NCI-H1092 (cell line): ENCODE measurements around the gene GMDS.

Experiments
- DNase-seq: peaks from one replicate; lab custom pipeline; 2025; lab: John Stamatoyannopoulos, UW

GMDS gene

DNA sequence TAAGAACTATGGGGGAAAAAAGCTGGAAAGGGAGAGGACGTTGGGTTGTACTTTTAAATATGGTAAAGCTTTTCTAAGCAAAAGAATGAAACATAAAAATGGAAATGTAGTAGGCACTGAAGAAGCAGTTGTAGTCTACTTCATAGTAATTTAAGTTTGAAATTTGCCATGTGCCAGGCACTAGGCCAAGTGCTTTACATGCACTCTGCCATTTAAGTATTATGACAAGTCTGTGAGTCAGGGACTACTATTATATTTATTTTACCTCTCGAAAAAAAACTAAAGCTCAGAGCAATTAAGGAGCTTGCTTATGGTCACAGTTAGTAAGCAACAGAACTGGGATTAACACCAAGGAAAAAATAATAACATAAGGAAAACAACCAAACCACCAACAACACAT lies 257.8 kb downstream of the GMDS start:
- DNase-seq = no peak

DNA sequence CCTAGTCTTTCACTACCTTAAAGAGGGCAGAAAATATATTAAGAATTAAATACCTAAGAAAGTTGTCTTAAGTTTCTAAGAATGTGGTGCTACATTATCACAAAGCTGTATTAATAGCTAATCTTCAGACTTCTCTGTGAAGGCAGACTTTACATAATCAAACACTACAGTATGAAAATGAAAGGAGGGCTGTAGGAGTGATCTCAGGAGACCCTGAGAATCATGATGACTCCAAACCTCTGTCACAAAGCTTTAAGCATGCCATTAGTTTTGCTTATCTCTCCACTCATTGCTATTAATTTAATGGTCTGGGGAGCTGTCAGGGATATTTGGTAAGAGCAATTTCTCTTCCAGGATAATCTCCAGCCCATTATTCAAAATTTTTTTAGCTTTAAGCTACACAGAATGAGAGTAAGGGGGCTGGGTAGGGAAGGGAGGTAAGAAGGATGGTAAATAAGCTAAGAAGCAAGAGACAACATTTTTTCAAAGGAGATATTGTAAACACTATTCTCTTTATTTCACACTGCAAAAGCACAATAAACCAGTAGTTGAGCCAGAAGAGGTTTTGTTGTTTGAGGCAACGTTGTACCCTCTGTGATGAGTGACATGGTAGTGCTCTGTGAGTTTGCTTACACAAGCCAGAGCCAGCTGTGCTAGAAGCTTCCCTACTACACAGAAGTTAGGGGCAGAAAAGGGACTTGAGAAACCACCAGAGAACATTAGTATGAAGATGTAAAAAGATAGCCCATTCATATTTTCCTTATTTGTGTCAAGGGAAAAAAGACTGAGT lies 258.8 kb downstream of the GMDS start:
- no peak for DNase-seq

DNA sequence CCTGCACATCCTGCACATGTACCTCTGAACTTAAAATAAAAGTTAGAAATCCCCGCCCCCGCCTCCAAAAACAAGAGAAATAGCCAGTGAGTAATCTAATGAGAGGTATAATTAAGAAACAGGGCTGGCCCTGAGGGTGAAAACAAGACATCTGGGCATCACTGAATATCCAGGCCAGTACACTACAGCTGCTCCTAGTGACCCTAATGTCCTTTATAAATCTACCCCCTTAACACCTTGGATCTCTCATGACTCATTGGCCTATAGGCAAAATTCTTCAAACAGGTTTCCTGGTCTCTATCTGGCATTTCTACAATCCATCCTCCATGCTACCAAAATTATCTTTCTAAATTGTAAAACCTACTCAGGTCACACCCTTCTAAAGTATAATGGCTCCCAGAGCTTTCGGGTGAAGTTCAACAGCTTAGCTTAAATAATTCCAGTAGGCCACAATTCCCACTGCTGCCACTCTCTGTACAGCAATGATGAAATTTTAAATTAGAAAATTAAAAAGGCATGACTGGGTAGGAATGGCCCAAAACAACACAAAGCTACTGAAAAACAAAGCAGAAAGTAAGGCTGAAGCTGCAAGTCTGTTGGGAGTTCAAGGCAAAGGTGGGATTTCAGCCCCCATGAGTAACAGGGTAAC lies 260.9 kb downstream of the GMDS start:
- no peak for DNase-seq

DNA sequence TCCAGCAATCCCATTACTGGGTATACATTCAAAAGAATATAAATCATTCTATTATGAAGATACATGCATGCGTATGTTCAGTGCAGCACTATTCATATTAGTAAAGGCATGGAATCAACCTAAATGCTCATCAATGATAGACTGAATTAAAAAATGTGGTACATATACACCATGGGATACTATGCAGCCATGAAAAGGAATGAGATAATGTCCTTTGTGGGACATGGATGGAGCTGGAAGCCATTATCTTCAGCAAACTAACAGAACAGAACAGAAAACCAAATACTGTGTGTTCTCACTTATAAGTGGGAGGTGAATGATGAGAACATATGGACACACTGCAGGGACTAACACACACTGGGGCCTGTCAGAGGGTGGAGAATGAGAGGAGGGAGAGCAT lies 261.6 kb downstream of the GMDS start:
- DNase-seq = no peak

DNA sequence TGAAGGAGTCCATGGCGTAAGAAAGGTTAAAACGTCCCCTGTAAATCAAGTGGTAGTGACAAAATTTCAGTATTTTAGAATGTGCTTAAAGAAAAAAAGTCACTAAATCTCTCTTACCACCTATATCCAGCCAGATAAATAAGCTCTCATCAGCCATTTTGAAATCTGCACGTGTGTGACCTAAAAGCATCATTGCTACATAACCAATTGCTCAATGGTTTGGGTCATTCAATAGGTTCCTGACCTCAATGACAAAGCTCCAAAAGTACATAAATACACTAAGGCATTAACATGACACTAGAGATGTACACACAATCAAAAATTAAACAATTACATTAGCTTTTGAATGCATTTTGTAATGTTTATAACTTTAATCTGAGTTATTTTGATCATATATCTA lies 272.4 kb downstream of the GMDS start:
- no peak for DNase-seq

DNA sequence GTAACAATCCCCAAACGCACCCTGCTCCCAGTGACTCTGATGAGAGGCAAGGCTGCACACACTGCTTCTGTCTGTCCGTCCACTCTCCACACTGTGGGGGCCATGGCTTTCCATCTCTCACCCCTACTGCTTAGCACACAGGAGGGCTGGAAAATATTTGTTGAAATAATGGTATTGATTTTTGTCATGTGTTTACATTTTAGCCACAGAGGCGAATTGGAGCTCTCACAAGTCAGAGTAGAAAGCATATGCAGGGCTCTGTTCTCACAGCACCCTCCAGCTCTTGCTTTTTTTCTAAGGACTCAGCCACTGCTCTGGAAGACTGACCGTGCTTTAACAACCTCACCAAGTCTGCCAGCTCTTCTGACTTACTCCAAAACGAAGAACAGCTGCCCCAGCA lies 273.8 kb downstream of the GMDS start:
- no peak for DNase-seq

DNA sequence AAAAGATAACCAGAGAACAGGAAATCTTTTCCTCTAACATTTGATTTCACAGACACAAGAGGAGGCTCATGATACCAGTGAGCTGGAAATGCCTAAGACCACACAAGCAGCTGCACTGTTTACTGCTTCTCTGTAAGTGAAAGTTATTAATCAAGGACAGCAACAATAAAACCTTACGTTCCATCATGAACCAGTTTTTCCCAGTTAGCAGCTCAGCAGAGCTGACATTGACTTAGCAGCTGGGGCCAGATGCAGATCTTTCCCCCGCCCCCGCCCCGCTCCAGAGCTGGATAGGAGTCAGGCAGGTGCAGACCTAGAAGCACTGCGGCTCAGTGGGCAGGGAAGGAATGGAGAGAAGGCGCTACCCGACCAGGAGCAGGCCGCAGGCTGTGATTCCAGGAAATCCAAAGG lies 275.2 kb downstream of the GMDS start:
- no peak for DNase-seq

DNA sequence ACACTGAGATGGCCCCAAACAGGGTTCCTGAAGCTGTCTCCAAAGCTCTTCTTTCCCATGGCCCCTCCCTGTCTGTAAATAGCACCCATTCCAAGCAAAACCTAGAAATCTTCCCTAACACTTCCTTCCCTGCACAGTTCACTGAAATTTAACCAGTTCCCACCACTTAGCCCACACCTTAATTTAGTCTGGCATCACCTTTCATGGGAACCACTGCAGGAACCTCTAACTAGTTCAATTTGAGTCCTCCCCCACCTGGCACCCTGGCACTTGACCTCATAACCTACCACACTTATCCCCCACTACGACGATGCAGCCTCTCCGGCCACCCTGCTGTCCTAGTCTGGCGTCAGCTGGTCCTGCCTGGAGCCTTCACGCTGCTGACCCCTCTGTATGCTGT lies 278.7 kb downstream of the GMDS start:
- no peak for DNase-seq

DNA sequence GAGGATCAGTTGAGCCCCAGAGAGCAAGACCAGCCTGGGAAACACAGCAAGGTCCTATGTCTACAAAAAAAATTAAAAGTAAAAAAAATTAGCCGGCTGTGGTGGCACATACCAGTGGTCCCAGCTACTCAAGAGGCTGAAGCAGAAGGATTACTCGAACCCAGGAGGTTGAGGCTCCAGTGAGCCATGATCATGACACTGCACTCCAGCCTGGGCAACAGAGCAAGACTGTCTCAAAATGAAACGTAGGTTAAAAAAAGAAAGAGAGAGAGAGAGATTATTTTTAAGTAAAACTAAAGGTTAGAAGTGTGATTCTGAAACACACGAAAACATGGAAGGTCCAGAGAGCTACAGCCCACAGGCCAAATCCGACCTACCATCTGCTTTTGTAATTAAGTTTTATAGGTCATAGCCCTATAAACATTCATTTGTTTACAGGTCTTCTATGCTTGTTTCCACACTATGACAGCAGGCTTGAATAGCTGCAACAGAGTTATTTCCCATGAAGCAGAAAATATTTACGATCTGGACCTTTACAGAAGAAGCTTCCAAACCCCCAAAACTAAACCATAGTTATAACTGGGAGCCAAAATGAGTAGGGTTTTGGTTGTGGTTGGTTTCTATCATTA lies 279.7 kb downstream of the GMDS start:
- no peak for DNase-seq

DNA sequence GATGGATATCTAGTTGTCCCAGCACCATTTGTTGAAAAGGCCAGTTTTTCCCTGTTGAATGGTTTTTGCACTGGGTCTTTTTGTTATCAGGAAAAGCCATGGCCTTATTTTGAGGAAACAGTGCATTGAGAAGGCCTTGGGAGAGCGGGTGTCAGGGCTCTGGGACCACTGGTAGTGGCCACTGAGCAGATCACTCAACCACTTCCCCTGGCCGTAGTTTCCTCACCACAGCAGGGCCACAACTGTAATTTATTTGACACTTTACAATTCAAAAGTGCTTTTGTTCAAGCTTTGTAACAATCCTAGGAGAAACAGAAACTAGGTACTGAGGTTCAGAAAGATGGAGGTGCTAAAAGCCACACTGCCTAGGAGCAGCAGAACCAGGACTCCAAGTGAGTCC lies 281.8 kb downstream of the GMDS start:
- DNase-seq = no peak

DNA sequence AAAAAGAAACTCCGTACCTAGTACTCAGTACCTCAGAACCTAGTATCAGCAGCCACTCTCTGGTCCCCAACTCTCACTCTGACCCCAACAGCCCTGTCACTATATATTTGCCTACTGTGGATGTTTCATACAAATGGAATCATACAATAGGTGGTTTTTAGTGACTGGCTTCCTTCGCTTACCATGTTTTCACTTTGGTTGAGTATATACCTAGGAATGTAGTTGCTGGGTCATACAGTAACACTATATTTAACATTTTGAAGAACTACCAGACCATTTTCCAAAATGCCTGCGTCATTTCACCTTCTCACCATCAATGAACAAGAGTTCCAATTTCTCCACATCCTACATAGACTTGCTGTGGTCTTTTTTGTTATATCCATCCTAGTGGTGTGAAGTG lies 283.2 kb downstream of the GMDS start:
- no peak for DNase-seq

DNA sequence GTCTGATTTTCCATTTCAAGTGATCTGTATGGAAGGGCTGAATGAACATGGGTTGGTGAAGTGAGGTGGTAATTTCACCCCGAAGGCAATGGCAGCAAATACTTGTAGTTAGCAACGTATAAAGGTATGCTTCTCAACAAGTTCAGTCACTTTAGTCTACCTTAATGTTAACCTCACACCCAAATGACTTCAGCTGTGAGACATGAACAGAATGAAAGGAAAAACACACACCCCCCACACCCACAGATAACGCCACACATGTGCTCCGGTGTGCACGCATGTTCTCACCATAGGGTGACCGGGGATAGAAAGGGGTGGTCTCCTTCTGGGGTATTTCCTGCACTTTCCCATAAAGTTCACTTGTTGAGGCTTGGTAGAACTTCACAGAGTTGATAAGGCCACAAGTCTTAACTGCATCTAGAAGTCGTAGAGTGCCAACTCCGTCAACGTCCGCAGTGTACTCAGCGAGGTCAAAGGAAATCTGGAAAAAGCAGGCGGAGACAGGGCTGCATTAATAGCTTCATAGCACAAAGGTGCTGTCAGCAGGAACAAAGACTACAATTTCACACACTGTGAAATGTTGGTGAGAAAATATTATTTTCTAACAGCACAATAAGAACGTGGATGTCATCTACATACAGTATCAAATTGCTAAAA lies 284.8 kb downstream of the GMDS start:
- no peak for DNase-seq

DNA sequence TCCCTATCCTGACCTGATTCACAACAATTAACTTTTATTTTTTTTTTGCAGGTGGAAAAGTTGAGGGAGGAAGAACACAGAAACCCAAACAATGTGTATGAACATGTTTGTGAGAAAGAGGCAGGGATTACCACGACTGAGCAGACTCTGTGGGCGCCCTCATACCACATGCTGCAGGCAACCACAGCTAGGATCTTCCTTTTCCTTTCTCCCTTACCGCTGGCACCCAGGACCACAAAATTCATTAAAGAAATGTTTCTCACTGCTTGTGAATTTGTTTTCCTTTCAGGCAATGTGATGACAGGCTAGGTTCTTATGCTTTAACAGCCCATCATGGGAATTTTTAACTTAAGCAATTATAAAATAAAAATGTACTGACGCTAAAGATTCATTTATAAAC lies 287.1 kb downstream of the GMDS start:
- no peak for DNase-seq

DNA sequence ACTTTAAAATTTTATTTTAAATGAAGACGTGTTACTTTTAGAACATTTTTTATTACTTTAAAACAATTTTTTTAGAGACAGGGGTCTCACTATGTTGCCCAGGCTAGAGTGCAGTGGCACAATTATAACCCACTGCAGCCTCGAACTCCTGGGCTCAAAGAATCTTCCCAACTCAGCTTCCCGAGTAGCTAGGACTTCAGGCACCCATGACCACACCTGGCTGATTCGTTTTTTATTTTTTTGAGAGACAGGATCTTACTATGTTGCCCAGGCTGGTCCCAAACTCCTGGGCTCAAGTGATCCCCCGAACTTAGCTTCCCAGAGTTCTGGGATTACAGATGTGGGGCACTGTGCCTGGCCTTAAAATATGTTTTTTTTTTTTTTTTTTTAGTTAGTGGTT lies 287.7 kb downstream of the GMDS start:
- DNase-seq = no peak

DNA sequence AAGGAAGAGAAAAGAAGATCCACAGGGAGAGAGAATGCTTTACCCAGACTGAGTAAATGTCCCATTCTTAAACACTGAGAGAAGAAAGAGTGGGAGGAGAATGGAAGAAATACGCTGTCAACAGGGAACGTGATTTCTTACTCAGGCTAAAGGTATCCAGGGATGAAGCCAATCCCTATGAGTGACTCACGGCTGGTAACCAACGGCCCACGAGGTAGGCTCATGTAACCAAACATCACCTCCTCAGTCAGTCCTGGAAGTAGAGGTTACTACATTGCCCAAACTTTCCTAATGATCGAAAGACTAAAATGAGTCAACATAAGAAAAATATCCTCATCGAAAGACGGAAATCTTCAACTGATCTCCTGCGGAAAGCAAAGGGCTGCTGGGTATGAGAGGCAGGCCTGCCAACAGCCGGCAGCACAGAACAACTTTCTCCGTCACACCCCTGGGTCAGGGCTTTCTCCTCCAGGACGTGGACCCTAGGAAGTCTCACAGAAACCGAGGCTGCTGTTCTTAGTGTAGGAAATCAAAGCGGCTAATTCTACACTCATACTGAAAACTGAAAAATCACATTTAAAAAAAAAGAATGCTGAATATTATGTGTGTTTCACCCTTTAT lies 292.6 kb downstream of the GMDS start:
- DNase-seq = no peak

DNA sequence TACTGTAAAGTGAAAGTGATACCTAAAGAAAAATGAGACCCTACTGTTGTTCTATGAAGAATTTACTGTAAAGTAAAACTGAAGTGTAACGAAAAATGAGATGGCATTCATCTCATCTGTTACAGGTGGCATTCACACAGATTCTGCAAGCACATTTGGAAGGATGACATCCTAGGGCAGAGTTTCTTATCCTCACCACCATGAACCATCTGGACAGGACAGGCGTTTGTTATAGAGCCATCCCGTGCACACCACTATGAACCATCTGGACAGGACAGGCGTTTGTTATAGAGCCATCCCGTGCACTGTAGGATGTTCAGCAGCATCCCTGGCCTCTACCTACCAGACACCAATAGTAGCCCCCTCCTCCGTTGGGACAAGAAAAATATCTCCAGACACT lies 294.8 kb downstream of the GMDS start:
- DNase-seq = no peak

DNA sequence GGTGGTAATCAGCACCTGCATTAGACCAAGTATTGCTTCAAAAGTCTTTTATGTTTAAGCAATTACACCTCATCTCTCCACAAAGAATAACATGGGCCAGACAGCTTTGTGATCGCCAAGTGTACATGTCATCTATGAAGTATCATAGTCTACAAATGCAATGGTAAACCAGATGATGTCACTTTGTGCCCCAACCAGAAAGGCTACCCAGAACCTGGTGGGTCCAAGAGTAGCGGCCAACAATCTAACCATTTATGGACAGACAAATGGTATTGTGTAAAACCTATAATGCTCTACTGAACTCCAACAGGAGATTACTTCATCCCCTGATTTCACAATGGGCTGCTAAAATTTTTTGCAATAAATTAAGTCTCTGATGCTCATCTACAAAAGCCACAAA lies 295.9 kb downstream of the GMDS start:
- DNase-seq = no peak

DNA sequence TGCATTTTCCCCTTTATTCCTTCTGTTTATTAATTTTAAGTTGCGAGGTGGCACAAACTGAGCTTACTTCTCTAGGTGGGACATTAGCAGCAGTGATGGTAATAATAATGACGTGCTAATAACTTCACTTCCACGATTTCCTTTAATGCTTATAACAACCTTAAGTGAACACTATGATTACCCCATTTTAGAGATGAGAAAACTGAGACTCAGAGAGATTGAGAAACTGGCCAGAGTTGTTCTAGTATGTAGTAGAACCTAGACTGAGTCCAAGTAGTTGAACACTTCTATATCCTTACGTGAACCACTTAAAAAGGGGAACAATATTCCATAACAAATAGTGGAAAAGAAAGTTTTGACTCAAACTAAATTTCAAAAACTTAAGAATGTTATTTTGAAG lies 297.5 kb downstream of the GMDS start:
- no peak for DNase-seq

DNA sequence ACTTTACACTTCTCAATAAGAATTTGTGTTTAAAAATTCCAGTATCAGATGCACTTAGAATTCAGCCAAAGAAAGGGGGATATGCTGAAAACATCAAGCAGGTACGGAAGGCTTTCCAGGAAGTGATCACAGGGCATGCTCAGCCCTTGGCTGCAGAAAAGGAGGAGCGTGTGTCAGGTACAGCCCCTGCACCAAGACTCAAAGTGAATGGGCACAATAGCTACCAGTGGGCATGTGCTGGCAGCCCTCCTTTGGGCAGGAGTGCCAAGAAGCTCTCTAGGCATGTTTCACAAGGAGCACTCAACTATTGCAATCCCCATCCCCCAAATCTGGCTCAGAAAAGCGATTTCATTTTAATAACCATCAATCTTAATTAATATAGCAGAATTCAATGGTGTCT lies 298.8 kb downstream of the GMDS start:
- DNase-seq = no peak

DNA sequence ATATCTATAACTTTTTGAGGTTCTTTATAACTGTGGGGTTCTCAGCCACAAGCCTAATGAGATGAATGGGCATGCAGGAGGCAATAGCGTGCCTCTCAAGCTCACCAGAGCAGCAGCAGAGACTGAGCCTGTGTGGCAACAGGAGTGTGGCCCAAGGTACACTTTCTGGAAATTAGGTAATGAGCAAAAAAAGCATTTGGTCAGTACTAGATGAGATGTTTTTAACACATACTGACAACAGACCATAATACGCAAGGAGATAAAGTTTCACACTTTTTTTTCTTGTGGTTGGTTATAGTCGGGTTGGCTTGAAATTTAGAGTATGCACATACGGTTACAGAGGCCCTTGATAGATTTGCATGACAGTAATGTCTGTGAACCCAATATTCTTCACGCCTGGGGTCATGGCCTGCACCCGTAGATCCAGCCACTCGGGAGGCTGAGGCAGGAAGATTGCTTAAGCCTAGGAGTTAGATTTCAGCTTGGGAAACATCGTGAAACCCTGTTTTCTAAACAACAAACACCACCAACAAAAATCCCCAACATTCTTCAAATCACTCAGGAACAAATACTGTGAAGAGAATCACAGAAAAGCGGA lies 300.1 kb downstream of the GMDS start:
- no peak for DNase-seq

DNA sequence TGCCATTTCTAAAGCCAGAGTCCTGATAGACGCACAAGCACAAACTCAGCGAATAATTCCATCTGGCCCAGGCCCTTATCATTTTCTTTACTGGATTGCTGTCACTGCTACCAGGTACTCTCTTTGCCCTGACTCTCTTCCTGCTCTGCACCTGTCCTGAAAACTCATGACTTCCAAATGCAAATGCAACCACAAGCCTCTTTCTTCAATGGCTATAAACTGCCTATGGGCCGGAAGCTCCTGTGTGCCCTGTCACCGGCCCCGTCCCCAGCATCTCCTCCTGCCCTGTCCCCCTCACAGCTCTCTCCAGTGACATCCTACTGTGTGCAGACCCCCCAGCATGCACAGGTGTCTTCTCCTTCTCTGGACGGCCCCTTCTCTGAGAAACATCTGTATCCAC lies 302.6 kb downstream of the GMDS start:
- DNase-seq = no peak

DNA sequence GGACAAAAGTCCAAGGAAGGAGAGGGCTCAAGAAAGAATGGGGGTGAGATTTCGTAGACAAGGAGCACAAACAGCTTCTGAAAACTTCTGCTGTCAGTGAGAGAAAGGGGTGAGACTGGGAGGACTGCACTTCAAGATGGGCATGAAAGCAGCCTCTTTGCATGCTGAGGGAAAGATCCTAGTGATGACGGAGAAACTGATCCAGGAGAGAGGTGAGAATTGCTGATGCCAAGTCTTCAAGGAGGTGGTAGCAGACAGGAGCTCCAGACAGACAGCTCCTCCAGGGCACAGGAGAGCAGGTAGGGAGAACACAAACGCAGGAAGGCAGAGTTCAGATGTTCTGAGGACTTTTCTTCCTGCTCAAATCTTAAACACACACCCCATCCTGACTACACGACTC lies 303.9 kb downstream of the GMDS start:
- DNase-seq = no peak
